GM21526 (cell line): ENCODE measurements around the gene SVEP1.

Experiments used
- ATAC-seq: cut with Tn5 transposase; IDR thresholded peaks from one replicate; pipeline ENCODE4 v1.9.1; 2021; ENCODE audit warnings: moderate library complexity; ENCODE audit not compliant: unreplicated experiment, low FRiP score

SVEP1 gene

DNA sequence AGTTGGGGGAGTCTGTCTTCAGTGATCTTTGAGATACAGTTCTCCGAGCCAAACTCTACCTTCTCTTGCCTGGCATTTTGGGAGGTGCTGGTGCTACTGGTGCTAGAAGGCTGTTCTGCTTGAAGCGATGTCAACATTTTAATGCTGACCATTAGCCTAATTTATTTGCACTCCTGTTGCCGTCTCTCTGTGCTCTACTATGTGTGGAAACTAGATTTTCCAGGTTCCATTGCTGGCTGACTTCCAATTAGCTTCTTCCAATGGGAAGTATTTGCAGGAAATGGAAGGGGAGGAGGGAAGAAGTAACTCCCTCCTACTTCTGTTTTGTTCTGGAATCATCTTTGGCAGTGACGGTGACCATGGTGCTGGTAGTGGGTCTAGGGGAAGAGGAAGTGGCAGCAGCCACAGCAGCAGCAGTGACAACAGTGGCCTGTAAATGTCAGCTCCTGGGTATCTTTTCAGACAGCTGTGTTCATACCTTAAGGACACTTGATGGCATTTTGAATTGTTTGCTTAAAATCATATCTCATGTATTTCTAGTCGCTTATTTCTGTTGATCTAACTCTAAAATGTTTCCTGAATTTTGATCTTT, 249.8 kb downstream of the SVEP1 start:
- no peak for ATAC-seq

DNA sequence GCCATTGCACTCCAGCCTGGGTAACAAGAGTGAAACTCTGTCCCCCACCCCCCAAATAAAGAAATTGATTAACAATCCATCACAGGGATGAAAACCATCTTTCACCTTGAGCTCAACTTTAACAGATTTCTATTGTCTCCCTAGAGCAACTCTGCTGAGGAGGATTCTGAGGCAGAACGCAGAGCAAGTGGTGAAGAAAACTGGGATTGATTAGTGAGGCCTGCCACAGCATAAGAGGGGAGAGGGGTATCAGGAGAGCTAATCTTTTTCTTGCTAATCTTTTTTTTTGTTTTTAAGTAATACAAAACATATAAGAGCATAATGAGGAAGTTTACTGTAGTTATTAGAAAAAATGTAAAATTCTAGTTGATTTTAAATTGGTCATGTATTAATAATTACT, 250.8 kb downstream of the SVEP1 start:
- ATAC-seq, result no peak

DNA sequence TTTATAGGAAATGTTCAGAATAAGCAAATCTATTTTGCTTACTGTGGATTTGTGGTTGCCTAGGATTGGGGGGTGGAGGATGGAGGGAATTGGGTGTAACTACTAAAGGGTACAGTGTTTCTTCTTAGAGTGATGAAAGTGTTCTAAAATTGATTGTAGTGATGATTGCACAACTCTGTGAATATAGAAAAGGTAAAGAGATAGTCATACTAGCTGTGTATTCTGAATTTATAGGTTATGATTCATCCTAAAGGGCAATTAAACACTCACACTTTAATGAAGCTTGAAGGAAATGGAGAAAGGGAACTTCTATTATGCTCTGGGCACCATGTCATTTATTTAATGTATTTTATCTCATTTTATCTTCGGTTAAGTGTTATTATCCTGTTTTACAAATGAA, 251.8 kb downstream of the SVEP1 start:
- ATAC-seq, result no peak

DNA sequence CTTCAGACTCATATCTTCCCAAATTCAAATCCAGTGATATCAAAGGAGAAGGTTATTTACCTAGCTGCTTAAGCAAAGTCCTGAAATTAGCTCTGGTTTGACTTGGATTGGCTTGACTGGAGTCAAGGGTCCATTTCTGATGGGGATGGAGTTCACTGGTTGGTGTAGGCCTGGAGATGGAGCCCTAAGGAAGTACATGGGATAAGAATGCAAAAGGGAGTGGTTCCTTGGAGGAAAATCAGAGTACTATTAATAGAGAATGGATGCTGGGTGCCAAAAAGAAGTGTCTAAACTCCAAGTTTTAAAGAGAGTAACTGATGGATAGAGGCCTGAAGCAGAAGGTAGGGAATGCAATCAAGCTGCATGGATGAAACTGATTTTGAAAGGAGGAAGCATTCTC, 255.7 kb downstream of the SVEP1 start:
- no peak for ATAC-seq

DNA sequence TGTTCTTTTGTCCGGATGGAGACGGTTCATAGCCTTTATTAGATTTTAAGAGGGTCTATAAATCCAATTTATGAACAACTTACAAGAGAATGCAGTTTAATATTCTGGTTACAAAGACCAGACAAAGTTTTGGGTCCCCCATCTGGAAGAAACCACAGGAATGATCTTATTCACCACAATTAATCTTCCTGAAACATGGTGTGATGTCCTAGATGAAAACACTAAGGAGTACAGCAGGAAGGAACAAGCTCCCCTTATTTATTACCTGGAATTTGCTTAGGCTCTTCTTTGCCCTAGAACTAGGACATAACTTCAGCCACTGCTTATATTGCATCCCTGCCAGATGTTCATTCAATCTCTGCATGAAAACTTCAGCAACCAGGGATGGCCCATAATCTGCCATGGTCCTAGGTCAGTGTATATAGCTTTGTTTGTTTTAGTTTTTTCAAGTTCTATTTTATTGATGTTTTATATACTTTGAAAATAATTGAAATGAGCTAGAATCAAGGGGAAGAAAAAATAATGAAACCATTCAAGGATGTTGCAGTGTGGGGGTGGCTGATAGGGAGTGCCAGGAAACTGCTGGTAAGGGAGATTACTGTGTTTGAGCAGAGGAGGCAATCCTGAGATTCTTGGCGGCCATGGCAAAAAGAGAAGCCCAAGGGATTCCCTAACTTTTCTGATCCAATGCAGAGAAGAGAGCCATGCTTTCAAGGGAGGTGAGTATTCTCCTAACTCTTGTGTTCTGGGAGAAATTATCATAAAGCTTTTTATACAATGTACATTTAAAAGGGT, 258.7 kb downstream of the SVEP1 start:
- no peak for ATAC-seq

- no peak for ATAC-seq
Measured at GRCh38 chr9:110319781-110320492, 259.6 kb downstream of the SVEP1 start.

DNA sequence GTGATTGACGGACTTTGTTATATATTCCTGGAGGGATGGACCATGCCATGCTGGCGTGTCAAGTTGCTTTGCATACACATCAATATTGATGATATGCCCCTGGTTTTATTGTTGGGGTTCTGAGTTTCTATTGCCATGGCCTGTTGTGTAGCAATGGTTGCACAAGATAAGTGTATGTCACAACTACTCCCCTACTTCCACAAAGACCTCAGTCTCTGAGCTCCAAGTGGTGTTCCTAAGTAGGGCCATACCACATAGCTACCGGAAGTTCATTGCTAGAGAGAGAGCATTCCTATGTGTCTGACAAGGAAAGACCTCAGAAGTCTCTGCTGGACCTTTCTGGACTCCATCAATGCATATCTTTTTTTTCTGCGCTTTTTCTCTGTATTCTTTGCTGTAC, 261.6 kb downstream of the SVEP1 start:
- ATAC-seq, result no peak

- ATAC-seq, result peak; percentile 99
Measured at GRCh38 chr9:110316261-110317075, 263.1 kb downstream of the SVEP1 start.
